Measurements from ENCODE around the gene DNAH8.

The DNAH8 gene

DNA sequence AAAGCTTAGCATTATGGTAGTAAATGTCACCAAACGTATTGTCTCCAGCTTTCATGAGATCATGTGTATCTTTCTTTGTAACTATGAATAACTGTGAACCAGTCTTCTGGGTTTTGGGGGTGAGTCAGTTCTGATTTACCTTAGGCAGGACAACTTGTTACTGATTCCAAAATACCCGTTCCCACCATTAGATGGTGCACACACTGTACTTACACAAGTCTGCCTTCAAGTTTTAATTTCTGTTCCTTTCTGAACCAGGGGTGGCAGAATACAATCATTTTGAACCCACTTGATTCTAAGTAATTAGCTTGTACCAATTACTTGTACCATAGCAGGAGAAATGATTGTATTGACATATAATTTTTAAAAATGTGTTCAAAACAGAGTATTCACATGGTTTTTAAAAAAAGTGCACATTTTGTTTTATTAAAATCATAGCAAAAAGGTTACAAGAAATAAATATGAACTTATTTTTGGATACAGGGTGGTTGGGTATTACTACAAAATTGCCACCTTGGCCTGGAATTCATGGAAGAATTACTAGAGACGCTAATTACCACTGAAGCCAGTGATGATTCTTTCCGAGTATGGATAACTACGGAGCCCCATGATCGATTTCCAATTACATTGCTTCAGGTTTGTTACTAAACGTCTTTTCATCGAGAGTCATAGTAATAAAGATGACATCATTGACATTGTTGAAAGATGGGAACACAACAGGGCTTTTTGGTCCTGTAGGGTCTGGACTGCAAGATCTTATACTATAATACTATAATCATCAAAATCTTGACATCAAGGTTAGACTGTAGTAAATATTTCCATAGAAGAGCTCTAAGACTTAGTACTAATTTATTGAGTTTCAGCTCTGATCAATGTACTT lies 258.3 kb downstream of the DNAH8 start:
- peak; percentile 35 for DNase-seq (ENCODE audit: low spot score)

DNA sequence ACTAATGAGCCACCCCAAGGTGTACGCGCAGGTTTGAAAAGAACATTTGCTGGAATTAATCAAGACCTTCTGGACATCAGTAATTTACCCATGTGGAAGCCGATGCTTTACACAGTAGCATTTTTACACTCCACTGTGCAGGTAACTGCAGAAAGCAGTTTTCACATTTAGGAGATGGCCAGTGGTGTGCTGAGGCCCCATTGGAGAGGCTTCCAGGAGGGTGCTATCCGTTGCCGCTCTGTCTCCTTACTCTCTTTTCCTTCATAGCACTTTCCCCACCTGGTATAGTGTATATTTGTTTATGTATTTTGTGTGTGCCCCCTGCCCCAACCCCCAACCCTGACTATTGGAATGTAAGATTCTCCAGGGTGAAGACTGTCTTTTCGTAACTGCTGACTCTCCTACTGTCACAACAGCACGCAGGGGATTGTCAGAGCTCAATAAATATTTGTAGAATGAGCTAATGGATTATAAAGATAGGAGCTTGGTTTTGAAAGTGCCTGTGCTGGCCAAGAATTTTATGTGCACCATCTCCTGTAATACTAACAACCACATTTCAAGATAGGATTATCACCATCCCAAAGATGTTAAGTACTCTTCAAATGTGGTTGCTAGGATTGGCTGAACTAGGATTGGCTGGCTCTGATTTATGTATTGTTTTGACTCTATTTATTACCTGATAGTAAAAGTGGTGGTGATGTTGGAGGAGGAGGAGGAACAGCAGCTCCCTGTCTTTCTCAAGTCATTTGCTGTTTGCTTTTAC lies 259.5 kb downstream of the DNAH8 start:
- no peak for DNase-seq (ENCODE audit: low spot score)

DNA sequence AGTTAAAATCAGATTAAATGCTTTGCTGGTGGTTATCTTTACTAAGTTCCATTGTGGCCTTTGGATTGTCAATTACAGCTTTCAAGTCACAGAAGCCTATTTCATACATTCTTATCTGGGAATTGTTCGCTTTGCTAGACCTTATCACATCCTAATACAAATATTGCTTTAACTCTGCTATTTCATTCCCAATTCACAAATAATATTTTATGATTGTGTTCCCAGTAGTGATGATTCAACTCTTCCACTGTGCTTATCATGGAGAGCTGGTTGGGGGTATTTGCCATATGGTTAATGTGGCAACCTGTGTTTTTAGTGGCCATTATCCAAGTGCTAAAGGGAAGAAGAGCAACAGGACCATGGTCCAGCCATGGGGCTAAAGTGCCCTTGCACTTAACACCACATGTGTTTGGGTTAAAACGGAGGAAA lies 260.5 kb downstream of the DNAH8 start:
- no peak for DNase-seq (ENCODE audit: low spot score)

DNA sequence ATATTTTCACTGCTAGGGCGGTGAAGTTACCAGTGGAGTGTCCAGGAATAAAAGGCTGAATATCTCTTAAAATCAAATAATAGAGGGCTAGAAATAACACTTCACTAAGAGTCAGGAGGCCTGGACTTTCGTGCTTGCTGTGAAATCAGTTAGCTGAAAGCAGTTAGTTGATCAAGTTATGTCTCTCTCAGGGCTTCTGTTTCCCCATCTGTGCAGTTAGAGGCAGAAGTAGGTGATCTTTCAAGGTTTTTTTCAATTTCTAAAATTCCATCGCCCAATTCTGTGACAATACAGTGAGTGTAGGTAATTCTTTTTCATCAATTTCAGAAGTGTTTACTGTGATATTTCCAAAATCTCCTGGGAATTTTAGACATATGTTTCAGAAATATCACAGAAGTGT lies 260.9 kb downstream of the DNAH8 start:
- DNase-seq (ENCODE audit: low spot score): no peak

DNA sequence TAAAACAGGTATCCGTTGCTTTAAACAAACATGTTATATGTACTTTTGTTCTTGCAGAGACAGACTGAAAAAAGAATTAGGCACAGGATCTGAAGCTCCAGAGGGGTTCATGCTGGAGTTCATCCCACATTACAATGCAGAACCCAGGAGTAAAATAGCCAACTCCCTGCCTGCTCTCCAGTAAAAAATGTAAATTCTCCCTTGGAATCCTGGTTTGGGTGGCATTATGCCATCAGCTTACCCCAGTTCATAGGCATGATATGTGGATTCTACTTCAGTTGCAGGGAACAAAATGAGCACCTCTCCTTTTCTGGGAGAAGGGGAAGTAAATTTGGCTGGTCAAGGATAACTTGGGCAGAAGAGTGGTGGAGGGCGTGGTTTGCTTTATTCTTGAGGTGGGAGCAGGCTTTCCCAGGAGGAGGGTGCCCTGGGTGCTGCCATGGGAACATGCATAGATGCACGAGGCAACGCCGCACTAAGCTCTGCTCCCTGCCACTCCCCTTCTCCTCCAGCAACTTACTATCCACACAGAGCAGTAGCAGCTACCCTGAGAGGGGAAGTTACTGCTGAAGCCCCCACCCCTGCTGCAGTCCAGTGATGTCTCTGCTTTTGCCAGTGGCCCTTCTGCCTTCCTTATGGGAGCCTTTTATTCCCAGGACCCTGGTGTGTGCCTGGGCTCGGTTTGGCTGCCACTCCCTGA lies 261.8 kb downstream of the DNAH8 start:
- DNase-seq (ENCODE audit: low spot score): no peak

DNA sequence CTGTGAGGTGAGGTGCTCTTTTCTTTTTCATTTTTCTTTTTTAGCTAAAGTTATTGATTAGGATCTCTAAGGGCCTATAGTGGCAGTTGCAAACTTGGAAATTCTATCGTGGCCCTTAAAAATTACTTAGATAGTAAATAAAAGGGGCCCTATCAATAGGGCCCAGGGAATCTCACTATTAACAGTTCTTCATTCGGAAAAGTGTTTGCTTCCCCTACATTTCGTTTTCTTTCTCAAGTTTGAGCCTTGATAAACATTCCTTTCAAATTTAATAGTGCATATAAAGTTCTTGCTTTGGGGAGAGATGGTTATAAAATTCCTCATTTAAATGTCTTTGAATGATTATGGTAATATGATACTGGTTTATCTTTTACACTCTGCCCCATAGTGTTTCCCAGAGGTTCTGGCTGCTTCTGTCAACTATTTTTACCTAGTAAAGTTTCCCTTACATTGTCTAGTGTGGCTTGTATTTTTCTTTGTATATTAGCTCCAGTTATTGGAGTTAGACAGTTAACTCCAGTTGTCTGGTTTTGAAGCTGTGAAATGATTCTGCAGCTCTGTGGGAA lies 263.1 kb downstream of the DNAH8 start:
- no peak for DNase-seq (ENCODE audit: low spot score)

DNA sequence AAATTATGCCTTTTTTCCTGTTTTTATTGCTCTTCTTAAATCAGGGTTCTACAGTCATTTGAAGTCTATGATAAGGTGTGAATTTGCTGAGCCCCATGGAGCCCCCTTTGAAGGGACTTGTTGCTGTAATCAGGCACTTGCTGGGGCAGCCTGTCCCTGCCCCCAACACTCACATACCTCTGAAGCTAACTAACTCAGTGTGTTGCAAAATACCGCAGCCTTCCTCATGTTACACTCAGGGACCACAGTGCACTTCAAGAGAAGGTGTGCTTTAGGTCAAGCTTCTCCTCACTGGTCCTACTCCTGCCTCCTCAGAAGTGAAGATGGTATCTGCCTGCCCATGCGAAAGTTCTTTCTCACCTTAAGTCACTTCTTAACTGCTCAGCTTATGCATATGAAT lies 267.4 kb downstream of the DNAH8 start:
- no peak for DNase-seq (ENCODE audit: low spot score)

DNA sequence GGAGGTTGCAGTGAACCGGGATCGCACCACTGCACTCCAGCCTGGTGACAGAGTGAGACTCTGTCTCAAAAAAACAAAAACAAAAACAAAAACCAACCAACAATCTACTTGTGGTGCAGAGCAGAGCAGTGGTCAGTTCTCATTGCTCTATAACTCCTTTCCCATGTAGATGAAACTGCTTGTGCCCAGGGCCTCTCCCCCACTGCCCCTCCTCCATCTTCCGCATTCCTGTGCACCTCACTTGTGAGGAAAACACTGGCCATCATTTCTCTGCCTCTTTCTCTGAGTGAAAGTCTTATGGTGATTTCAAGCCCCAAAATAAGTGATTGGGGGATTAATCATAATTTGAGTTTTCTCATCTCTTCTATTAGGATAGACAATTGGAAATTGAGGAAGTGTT lies 269.6 kb downstream of the DNAH8 start:
- no peak for DNase-seq (ENCODE audit: low spot score)

DNA sequence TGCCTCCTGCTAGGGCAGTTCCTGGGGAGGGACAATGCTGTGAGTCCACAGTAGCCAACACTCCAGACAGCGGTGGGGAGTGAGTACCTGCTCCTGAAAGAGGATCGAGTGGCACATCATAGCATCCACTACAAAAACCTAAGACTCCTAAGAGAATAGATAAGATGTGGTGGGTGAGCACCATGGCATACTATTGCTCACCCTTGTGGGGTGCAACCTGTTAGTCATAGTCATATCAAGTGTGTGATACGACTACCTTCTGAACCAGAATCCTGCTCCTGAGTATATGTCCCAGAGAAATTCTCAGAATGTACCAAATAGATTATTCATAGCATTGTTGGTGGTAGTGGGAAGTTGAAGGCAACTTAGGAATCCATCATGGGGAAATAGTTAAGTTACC lies 270.7 kb downstream of the DNAH8 start:
- no peak for DNase-seq (ENCODE audit: low spot score)

DNA sequence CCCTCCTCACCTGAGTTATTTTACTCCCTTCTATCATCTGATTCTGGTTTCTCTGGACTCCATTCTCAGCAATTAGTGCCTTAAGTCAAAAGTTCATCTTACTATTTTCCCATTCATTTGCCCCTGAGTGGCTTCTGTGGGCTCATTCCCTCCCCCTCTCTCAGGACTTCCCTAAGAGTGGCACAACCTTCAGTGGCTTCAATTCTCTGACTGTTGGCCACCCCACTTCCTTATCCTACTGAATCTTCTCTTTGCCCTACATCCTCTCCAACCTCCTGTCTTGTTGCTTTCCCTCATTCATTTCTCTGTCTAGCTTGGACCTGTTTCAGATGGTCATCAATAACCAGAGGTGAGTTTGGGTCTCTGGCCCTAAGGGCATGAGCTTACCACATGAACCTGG lies 272.4 kb downstream of the DNAH8 start:
- no peak for DNase-seq (ENCODE audit: low spot score)

DNA sequence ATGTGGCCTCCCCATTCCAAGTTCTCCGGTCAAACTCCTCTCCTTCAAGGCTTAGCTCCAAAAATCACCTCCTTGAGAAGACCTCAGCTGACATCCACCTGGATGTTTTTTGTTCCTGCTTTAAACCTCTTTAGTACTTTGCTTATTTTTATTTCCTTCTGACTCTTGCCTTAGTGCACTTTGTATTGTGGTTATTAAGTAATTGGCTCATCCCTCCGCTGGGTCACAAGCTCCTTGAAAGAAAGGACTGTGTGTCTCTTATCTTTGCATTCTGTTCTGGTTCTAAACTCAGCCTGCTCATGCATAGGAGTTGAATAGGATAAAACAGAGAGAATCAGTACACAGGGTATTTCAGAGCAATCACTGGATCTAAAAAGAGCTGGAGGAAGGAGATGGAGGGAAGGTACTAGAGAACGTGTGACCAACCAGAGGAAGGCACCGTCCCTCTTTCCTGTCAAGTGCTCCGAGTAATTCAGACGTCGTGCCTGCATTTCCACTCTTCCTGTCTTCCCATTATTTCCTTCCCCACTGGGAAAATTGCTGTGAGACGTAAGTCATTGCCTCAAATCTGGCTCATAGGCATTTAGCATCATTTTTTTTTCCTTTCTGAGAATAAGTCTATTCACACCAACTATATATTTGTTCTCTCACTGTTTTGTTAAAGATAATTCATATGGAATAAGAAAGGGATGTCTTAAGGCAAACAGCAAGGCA lies 273.8 kb downstream of the DNAH8 start:
- no peak for DNase-seq (ENCODE audit: low spot score)

DNA sequence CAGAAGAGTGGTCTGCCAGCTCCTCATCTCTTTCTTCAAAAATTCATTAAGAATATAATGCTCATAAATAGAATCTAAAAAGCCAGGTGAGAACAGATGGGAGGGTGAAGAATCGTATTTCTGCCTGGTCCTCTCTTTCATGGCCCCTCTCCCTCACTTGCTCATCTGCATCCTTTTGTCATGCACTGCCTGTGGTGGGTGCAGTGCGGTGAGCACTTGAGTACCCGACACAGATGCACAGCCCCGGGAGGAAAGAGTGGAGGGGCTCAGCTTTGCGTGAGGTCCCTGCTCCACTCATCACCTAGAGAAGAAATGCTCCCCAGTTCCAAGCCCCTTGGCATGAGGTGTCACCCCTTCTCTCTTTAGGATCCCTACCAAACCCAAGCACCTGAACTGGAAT lies 275.4 kb downstream of the DNAH8 start:
- DNase-seq (ENCODE audit: low spot score): no peak

DNA sequence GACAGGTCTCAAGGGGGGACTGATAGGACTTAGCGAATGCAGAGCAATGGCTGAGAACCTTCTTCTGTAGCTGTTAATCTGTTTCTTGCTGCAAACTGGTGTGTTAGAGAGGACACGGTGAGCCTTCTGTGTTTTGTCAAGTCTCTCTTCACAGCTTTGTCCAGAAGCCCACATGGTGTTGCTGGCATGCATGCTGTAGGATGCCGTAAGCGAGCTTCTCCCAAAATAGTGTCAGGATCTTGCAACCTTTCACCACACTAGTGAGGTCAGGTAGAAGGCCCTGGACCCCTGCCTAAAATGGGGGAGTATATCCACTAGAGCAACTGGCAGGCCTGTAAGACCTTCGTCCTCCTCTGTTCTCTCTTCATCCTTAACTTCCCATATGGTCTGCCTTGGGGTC lies 281.6 kb downstream of the DNAH8 start:
- no peak for DNase-seq (ENCODE audit: low spot score)

DNA sequence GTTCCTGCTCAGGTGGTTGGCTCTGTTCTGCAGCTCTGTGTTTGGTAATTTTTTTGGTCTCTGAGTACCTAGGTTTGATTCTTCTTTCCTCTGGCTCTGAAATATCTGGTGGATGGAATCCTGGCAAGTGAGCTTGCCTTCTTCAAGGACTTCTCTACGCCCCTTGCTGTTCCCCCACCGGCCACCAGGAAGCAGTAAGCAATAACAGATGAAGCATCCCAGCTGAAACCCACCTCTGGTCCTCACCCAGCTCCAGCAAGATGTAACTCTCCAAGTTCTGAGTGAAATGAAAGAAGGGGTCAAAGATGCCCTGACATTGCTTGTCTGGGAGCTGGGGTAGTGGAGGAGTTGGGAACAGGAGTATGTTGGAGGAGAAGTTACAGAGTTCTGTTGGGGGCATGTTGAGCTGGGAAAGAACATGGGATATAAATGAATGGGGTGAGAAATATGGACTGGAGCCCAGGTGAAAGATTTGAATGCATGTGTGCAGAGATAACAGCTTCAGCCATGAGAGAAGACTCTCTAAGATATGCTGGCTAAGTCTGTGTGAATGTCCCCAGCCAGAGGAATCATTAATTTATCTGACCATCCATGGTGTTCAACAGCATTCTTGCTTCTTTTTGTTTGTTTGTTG lies 282.1 kb downstream of the DNAH8 start:
- no peak for DNase-seq (ENCODE audit: low spot score)

DNA sequence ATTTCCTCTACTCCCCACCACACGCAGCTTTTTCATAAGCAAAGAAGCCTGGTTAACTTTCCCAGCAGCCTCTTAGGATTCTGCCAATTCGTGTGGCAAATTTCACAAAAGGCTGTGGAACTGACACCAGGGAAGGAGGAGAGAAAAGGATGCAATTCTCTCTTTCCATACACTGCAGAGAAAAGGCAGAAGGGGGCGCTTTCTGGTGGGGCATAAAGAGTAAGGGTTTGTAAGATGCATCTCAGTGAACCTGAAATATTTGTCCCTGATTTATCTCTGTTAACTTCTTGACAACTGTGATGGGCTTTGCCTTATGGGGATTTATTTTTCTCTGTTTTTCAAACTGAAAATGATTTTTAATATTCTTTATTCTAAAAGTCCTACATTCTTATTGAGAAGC lies 288.0 kb downstream of the DNAH8 start:
- no peak for DNase-seq (ENCODE audit: low spot score)

DNA sequence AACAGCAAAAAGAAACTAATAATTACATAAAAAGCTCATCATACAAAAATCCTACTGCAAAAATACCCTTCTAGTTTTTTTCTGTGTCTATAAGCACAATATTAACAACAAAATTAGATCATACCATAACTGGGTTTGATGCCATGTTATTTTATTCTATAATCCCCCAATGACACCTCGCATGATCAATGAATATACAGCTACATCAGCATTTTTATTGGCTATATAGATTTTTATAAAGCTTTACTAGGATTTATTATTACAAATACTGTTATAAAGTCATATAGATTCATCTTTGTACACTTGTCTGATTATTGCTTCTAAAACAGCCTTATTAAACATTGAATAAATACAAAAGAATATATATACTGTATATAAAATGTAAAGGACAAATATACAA lies 288.4 kb downstream of the DNAH8 start:
- DNase-seq (ENCODE audit: low spot score): no peak

DNA sequence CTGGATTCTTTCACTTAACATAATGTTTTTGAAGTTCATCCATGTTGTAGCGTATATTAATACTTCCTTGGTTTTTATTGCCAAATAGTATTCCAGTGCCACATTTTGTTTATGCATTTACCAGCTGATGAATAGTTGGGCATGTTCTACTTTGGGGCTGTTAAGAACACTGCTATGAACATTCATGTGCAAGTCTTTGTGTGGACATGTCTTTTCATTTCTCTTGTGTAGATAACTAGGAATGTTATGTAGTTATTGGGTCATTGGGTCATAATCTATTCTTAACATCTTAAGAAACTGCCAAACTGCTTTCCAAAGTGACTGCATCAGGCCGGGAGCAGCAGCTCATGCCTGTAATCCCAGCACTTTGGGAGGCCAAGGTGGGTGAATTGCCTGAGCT lies 289.7 kb downstream of the DNAH8 start:
- no peak for DNase-seq (ENCODE audit: low spot score)

DNA sequence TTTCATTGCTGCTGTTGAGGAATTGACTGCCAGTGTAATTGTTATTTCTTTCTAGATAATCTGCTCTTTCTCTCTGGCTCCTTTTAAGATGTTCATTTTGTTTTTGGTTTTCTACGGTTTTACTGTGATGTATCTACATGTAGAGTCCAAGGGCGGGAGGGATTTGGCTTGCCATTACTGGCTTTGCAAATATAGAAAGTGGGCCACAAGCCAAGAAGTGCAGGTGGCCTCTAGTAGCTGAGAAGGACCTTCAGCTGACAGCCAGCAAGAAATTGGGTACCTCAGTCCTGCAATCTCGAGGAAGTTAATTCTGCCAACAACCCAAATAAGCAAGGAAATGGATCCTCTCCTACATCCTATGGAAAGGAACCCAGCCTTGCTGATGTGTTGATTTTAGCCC lies 290.7 kb downstream of the DNAH8 start:
- DNase-seq (ENCODE audit: low spot score): no peak

DNA sequence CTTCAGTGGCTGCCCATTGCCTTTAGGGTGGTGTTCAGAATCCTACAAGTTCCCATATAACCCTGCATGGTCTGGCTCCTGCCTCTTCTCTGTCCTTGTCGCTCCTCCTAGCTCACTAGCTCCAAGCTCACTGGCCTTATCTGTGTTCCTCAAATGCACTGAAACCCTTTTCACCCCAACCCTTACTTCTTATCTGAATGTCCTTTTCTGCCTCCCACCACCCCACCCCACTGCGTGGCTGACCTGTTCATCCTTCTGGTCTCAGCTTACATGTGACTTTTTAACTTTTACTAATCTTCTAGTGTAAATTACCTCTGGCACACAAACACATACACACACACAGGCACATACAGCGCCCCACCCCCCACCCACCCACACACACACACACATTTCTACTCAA lies 292.5 kb downstream of the DNAH8 start:
- no peak for DNase-seq (ENCODE audit: low spot score)

DNA sequence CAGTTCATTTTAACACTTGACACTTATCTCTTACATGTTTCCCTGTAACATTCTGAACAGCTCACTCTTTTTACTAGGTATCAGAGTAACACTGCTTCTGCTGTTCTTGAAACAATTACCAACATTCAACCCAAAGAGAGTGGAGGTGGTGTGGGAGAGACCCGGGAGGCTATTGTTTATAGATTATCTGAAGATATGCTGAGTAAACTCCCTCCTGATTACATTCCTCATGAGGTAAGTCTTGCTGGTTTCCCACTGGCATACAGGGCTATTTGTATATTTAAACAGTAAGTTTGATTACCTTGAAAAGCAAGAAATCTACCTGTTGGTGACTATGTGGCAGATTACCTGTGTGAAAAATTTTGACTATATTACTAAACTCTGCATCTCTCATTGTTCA lies 293.6 kb downstream of the DNAH8 start:
- no peak for DNase-seq (ENCODE audit: low spot score)

DNA sequence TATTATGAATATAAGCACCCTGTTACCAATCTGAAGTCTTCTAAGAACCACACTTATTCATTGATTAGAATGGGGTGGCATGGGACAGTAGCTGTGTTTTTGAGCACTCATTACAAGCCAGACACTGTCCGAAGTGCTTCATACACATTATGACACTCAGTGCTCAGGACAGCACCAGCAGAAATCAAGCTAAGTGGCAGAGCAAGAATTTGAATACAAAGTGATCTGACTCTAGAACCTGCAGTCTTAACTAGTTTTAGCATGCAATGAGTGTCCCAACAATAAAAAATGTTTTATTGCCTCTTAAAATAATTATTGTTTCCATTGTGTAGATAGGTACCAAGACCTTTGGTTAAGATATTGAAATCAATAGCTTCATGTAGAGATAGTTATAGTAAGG lies 294.4 kb downstream of the DNAH8 start:
- DNase-seq (ENCODE audit: low spot score): no peak

Measured in globus pallidus (tissue), 1 donor.